H1 (cell line): Measurements from ENCODE around the gene FIGNL1. TPM values are rescaled to one million over a fixed set of nuclear protein-coding genes. Genes with fewer than 3 reads are reported as not detected.

Source experiments
- CTCF ChIA-PET: fragments of 300-600 bp; sonication (Branson Sonifier 250); formaldehyde crosslinking; loops from one replicate; lab custom pipeline; 2021; ENCODE audit not compliant: partially characterized antibody; lab: Charles Lee
- POLR2A ChIA-PET: fragments of 300-600 bp; sonication (Branson Sonifier 250); formaldehyde crosslinking; loops from one replicate; lab custom pipeline; 2021; ENCODE audit warnings: inconsistent platforms; ENCODE audit not compliant: partially characterized antibody; lab: Charles Lee
- DNase-seq, 2 experiments: peaks; one replicate each; pipeline versions ENCODE4 v3.0.0 to v3.0.0-alpha.2; 2010 to 2022; ENCODE audit warnings: low spot score in 2 of 2, low read depth in 1 of 2, mixed read lengths in 1 of 2
- FAIRE-seq: peaks from 2 replicates; lab custom pipeline; 2011; peaks lifted over from hg19 to GRCh38; lab: Jason Lieb, UNC
- H2AFZ ChIP-seq: 2 replicates; pipeline ENCODE4 v1.8.1; 2012; ENCODE audit warnings: low read length, inconsistent platforms
- H2AK5ac ChIP-seq: 2 replicates; pipeline ENCODE4 v1.6.1; 2013; ENCODE audit warnings: low read depth, low read length
- H2BK120ac ChIP-seq: replicated peaks from 2 replicates; pipeline ENCODE3; 2013; ENCODE audit warnings: low read depth, low read length, inconsistent platforms
- H2BK12ac ChIP-seq: 2 replicates; pipeline ENCODE4 v1.6.1; 2013; ENCODE audit warnings: low read depth, low read length
- H2BK15ac ChIP-seq: 2 replicates; pipeline ENCODE4 v1.6.1; 2013; ENCODE audit warnings: low read length
- H2BK20ac ChIP-seq: 2 replicates; pipeline ENCODE4 v1.6.1; 2013; ENCODE audit warnings: low read length
- H2BK5ac ChIP-seq: 2 replicates; pipeline ENCODE4 v1.6.1; 2013; ENCODE audit warnings: low read depth, low read length
- H3K14ac ChIP-seq: 2 replicates; pipeline ENCODE4 v1.6.1; 2013; ENCODE audit warnings: inconsistent platforms; ENCODE audit not compliant: insufficient read length
- H3K18ac ChIP-seq: 2 replicates; pipeline ENCODE4 v1.6.1; 2013; ENCODE audit warnings: low read length; ENCODE audit errors: extremely low read depth
- H3K23ac ChIP-seq: 2 replicates; pipeline ENCODE4 v1.6.1; 2013; ENCODE audit warnings: inconsistent platforms; ENCODE audit not compliant: insufficient read length
- H3K23me2 ChIP-seq: 2 replicates; pipeline ENCODE4 v1.6.1; 2013; ENCODE audit warnings: low read depth, low read length
- H3K27ac ChIP-seq: 2 replicates; pipeline ENCODE4 v1.6.1; 2011; ENCODE audit warnings: low read depth, low read length, inconsistent platforms
- H3K27me3 ChIP-seq, 4 experiments: replicated peaks in 1 of 4; 1 replicate in 1 of 4; 2 replicates in 3 of 4; pipeline versions ENCODE4 v1.6.1 to v1.8.1; 2011 to 2013; ENCODE audit warnings: low read length in 3 of 4, mild to moderate bottlenecking in 3 of 4, inconsistent platforms in 2 of 4, mixed read lengths in 2 of 4, moderate library complexity in 1 of 4; ENCODE audit not compliant: control insufficient read depth in 3 of 4, insufficient read depth in 3 of 4; ENCODE audit errors: extremely low read depth in 1 of 4
- H3K36me3 ChIP-seq, 4 experiments: 2 replicates each; pipeline versions ENCODE4 v1.6.1 to v1.8.1; 2011 to 2013; ENCODE audit warnings: mild to moderate bottlenecking in 4 of 4, low read length in 3 of 4, moderate library complexity in 2 of 4, control low read depth in 1 of 4, inconsistent platforms in 1 of 4; ENCODE audit not compliant: insufficient read depth in 4 of 4, control insufficient read depth in 2 of 4
- H3K4ac ChIP-seq: replicated peaks from 2 replicates; pipeline ENCODE3; 2013; ENCODE audit warnings: low read length, low read depth, mixed read lengths, inconsistent platforms; ENCODE audit not compliant: insufficient read length
- H3K4me1 ChIP-seq, 4 experiments: replicated peaks in 1 of 4; 1 replicate in 1 of 4; 2 replicates in 3 of 4; pipeline versions ENCODE4 v1.6.1 to v1.8.1; 2011 to 2013; ENCODE audit warnings: low read length in 3 of 4, inconsistent platforms in 2 of 4, mixed read lengths in 1 of 4; ENCODE audit not compliant: insufficient read depth in 4 of 4, control insufficient read depth in 3 of 4
- H3K4me2 ChIP-seq, 2 experiments: 2 replicates each; pipeline versions ENCODE4 v1.6.1 to v1.8.1; 2011 to 2013; ENCODE audit warnings: low read depth in 2 of 2, low read length in 2 of 2, control low read depth in 1 of 2, inconsistent platforms in 1 of 2, mild to moderate bottlenecking in 1 of 2; ENCODE audit not compliant: insufficient read depth in 1 of 2
- H3K4me3 ChIP-seq, 4 experiments: fragments of 200-600, 300-600 bp in 1 of 4; sonication (generic), shearing (Covaris generic), sonication (Bioruptor Twin) in 1 of 4; 2 replicates each; pipeline versions ENCODE4 v1.5.1 to v1.8.1; 2011 to 2016; ENCODE audit warnings: low read length in 4 of 4, low read depth in 3 of 4, control low read depth in 2 of 4, inconsistent platforms in 2 of 4, mild to moderate bottlenecking in 2 of 4, mixed read lengths in 1 of 4, moderate library complexity in 1 of 4; ENCODE audit not compliant: insufficient read depth in 2 of 4; ENCODE audit errors: extremely low read depth in 1 of 4
- H3K56ac ChIP-seq: replicated peaks from 2 replicates; pipeline ENCODE3; 2013; ENCODE audit warnings: low read depth, mild to moderate bottlenecking, mixed read lengths, low read length, inconsistent platforms; ENCODE audit not compliant: insufficient read length
- H3K79me1 ChIP-seq: 2 replicates; pipeline ENCODE4 v1.6.1; 2013; ENCODE audit warnings: low read depth, low read length, control low read depth
- H3K79me2 ChIP-seq, 2 experiments: 2 replicates each; pipeline versions ENCODE4 v1.6.1 to v1.8.1; 2012 to 2013; ENCODE audit warnings: low read length in 2 of 2, mild to moderate bottlenecking in 2 of 2, inconsistent platforms in 1 of 2; ENCODE audit not compliant: insufficient read depth in 2 of 2, control insufficient read depth in 1 of 2
- H3K9ac ChIP-seq, 4 experiments: replicated peaks in 1 of 4; 1 replicate in 1 of 4; 2 replicates in 3 of 4; pipeline versions ENCODE4 v1.6.1 to v1.8.1; 2011 to 2013; ENCODE audit warnings: low read depth in 3 of 4, low read length in 3 of 4, control low read depth in 2 of 4, mild to moderate bottlenecking in 2 of 4, moderate library complexity in 2 of 4, inconsistent platforms in 1 of 4; ENCODE audit errors: extremely low read depth in 1 of 4
- H3K9me3 ChIP-seq, 2 experiments: 2 replicates each; pipeline versions ENCODE4 v1.6.1 to v1.8.1; 2012 to 2013; ENCODE audit warnings: mild to moderate bottlenecking in 2 of 2, moderate library complexity in 2 of 2, control low read depth in 1 of 2, inconsistent platforms in 1 of 2, low read depth in 1 of 2, low read length in 1 of 2, mixed read lengths in 1 of 2; ENCODE audit not compliant: insufficient read depth in 2 of 2
- H4K20me1 ChIP-seq, 2 experiments: replicated peaks in 1 of 2; 2 replicates each; pipeline versions ENCODE3 to v1.8.1; 2011 to 2013; ENCODE audit warnings: inconsistent platforms in 2 of 2, low read length in 2 of 2, mild to moderate bottlenecking in 1 of 2; ENCODE audit not compliant: insufficient read depth in 2 of 2, control insufficient read depth in 1 of 2
- H4K5ac ChIP-seq: 2 replicates; pipeline ENCODE4 v1.6.1; 2013; ENCODE audit warnings: low read length, low read depth, mixed read lengths, inconsistent platforms; ENCODE audit not compliant: insufficient read length
- H4K8ac ChIP-seq: 2 replicates; pipeline ENCODE4 v1.8.0; 2013; ENCODE audit warnings: mild to moderate bottlenecking, moderate library complexity, low read length, inconsistent platforms; ENCODE audit not compliant: insufficient read depth; ENCODE audit errors: extremely low read depth
- H4K91ac ChIP-seq: replicated peaks from 2 replicates; pipeline ENCODE3; 2013; ENCODE audit warnings: low read length, mixed read lengths, inconsistent platforms; ENCODE audit not compliant: insufficient read length
- E2F6 ChIP-seq: IDR thresholded peaks from 2 replicates; pipeline ENCODE4 v1.6.1; 2012; ENCODE audit warnings: inconsistent platforms
- KDM1A ChIP-seq: fragments of 200-600, 300-600 bp; sonication (generic); IDR thresholded peaks from 2 replicates; pipeline ENCODE4 v1.7.1; 2016; ENCODE audit warnings: mild to moderate bottlenecking, low read length, borderline replicate concordance
- POU5F1 ChIP-seq: IDR thresholded peaks from 2 replicates; pipeline ENCODE4 v1.6.1; 2011; ENCODE audit warnings: low read depth, mild to moderate bottlenecking, low read length, moderate library complexity
- SP2 ChIP-seq: IDR thresholded peaks from 2 replicates; pipeline ENCODE4 v1.6.1; 2012; ENCODE audit warnings: mild to moderate bottlenecking, low read length, inconsistent platforms
- WGBS, 2 experiments: shearing (Covaris generic) in 1 of 2; methylation state at CpG; one replicate each; pipeline versions ENCODE4 v1.1.6 to v1.1.7; 2013 to 2015; ENCODE audit warnings: low lambda C conversion rate in 2 of 2, mixed read lengths in 2 of 2, inconsistent platforms in 1 of 2, low coverage in 1 of 2, missing lambda C conversion rate in 1 of 2; ENCODE audit not compliant: insufficient replicate concordance in 2 of 2, insufficient coverage in 1 of 2, insufficient read length in 1 of 2; ENCODE audit errors: extremely low coverage in 1 of 2, missing lambda C conversion rate in 1 of 2; 5-methylcytosine and 5-hydroxymethylcytosine counted together
- polyA plus RNA-seq, 7 experiments: library from polyadenylated mRNA; depleted of rRNA in 3 of 7; stranded (reverse) in 5 of 7; unstranded in 2 of 7; fragments of >200 nt in 5 of 7; fragments of 200-250 nt in 2 of 7; gene quantifications; 1 replicate in 5 of 7; 2 replicates in 1 of 7; 4 replicates in 1 of 7; pipeline versions ENCODE4 v1.2.1 to v1.2.3, GENCODE V29; 2011 to 2013; ENCODE audit warnings: missing spikeins in 2 of 7, mixed read lengths in 2 of 7
- total RNA-seq: library from RNA; stranded (reverse); fragmentation: NEBNext Ultra II Directional; extraction: Animal tissue kit (Norgen Biotek cat#: 25700); gene quantifications from 2 replicates; pipeline ENCODE4 v1.2.1, GENCODE V29; 2021
- TF ChIP-seq, protein P1 (sequence below): IDR thresholded peaks from 2 replicates; pipeline ENCODE4 v1.6.1; 2012; ENCODE audit warnings: inconsistent platforms
- TF ChIP-seq, protein P2 (sequence below): IDR thresholded peaks from 2 replicates; pipeline ENCODE4 v1.6.1; 2011; ENCODE audit warnings: low read length, improper control_type of control experiment

FIGNL1 gene
- total and polyA plus RNA-seq, 2 of the 8 experiments (the other 6 are each of a cell fraction or from before 2014, with no cell fraction given) = 6.5 to 9.9 TPM

DNA sequence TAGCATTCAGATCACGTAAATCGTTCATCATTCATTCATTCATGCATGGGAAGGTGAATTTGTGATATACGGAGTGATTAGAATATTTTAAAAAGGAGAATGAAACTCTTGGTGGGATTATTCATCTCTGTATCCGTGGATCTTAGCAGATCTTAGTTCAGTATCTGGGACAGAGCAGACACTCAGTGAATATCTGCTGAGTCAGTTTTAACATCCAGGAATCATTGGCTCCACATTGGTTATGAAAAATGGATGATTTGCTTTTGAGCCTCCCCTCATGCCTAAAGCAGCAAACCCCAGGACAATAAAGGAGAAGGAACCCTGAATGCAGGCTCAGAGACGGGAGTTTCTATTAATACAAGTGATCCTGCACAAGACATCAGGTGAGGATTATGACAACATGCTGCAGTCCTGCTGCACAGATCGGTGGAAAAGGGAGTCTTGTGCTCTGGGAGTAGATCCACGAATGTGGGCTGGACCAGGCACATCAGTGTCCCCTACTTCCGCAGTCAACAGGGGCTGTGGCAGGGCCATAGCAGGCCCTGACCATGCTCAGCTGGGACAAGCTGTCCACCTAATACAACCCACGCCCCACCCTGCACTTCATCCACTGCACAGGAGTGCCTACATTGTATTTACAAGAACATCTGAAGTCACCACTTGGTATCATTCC is 26.9 kb upstream of the FIGNL1 start:
- H2BK5ac ChIP-seq = no peak overlapping the region
- ChIA-PET CTCF (no interaction called here), POLR2A (no interaction called here)
- H3K36me3 ChIP-seq = no peaks in the 10 kb centered on the region
- H4K8ac ChIP-seq = no peak overlapping the region
- no peak overlapping the region for H2AFZ ChIP-seq
- H3K9me3 ChIP-seq = no peaks in the 10 kb centered on the region
- H3K27me3 ChIP-seq = no peaks in the 10 kb centered on the region; a peak in 1 of 7 replicates
- no peak for FAIRE-seq
- no peak overlapping the region for H3K56ac ChIP-seq
- no peak overlapping the region for H3K9ac ChIP-seq
- no peak overlapping the region for H3K4ac ChIP-seq
- H4K20me1 ChIP-seq = no peaks in the 10 kb centered on the region
- H3K27ac ChIP-seq = no peak overlapping the region
- H3K79me2 ChIP-seq = no peaks in the 10 kb centered on the region
- H2BK12ac ChIP-seq = no peak overlapping the region
- H2BK20ac ChIP-seq = no peak overlapping the region
- H4K91ac ChIP-seq = no peak overlapping the region
- peaks cover 0 to 3% (median 0%) of the 10 kb centered on the region in 4 experiments; a peak in 2 of 7 replicates for H3K4me1 ChIP-seq
- no peak overlapping the region for H4K5ac ChIP-seq
- no peak overlapping the region for H3K23ac ChIP-seq
- H3K79me1 ChIP-seq = no peaks in the 10 kb centered on the region
- no peak overlapping the region for H2AK5ac ChIP-seq
- no peak overlapping the region for H2BK15ac ChIP-seq
- H3K23me2 ChIP-seq = no peaks in the 10 kb centered on the region
- no peak for TF ChIP-seq KDM1A
- TF ChIP-seq, protein P1, sequence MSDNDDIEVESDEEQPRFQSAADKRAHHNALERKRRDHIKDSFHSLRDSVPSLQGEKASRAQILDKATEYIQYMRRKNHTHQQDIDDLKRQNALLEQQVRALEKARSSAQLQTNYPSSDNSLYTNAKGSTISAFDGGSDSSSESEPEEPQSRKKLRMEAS = no peak
- TF ChIP-seq E2F6 = no peak
- no peak for TF ChIP-seq POU5F1
- TF ChIP-seq SP2 = no peak
- TF ChIP-seq, protein P2, sequence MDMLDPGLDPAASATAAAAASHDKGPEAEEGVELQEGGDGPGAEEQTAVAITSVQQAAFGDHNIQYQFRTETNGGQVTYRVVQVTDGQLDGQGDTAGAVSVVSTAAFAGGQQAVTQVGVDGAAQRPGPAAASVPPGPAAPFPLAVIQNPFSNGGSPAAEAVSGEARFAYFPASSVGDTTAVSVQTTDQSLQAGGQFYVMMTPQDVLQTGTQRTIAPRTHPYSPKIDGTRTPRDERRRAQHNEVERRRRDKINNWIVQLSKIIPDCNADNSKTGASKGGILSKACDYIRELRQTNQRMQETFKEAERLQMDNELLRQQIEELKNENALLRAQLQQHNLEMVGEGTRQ = no peak
- H3K4me3 ChIP-seq = no peak overlapping the region
- DNase-seq = no peak
- H3K18ac ChIP-seq = no peak overlapping the region
- no peak overlapping the region for H3K14ac ChIP-seq
- no peak overlapping the region for H2BK120ac ChIP-seq
- WGBS, 2 experiments = 91% methylated on average over 9 of the region's 9 CpGs; no CpG with 5 or more reads in 1 of the 2 experiments
- H3K4me2 ChIP-seq = no peak overlapping the region
